NB4 (cell line): ENCODE measurements around the gene GPR68.
"Not testable (repeated sequence)": the region's sequence is repeated elsewhere in the genome, so short reads cannot be mapped to it uniquely, and the experiment has no call there.

Experiments
- DNase-seq: peaks from one replicate; pipeline ENCODE4 v3.0.0; 2010; ENCODE audit warnings: low read depth
- H3K4me3 ChIP-seq: one replicate; pipeline ENCODE4 v1.5.1; 2011; ENCODE audit warnings: mild to moderate bottlenecking, low read depth, low read length, moderate library complexity
- CTCF ChIP-seq: IDR thresholded peaks from one replicate; pipeline ENCODE4 v1.5.1; 2012; ENCODE audit warnings: low read depth, low read length
- MAX ChIP-seq: IDR thresholded peaks from 2 replicates; pipeline ENCODE4 v1.6.1; 2011; ENCODE audit warnings: low read depth, low read length
- MYC ChIP-seq: IDR thresholded peaks from 2 replicates; pipeline ENCODE4 v1.6.1; 2011; ENCODE audit warnings: low read depth, low read length
- POLR2A ChIP-seq: IDR thresholded peaks from 2 replicates; pipeline ENCODE4 v1.6.1; 2011; ENCODE audit warnings: mild to moderate bottlenecking; ENCODE audit not compliant: insufficient read length; ENCODE audit errors: extremely low read depth

Gene GPR68

GRCh38 chr14:91228112-91229004, 16.1 kb downstream of the GPR68 start:
- peak; percentile 29 for TF ChIP-seq POLR2A
- TF ChIP-seq CTCF = no peak
- peak; percentile 29 for TF ChIP-seq MYC
- peak; percentile 48 for TF ChIP-seq MAX
- peak overlapping the region; percentile 41 for H3K4me3 ChIP-seq
- peak; percentile 87 for DNase-seq

- DNase-seq = peak; percentile 66
- TF ChIP-seq MAX (peak; percentile 56), POLR2A (no peak), MYC (peak; percentile 52; the same call in 1 of the 2 replicates)
- H3K4me3 ChIP-seq = peak overlapping the region; percentile 10
These were observed 17.3 kb downstream of the GPR68 start for GRCh38 chr14:91227183-91227628.

- not testable (repeated sequence) for H3K4me3 ChIP-seq, DNase-seq
These were observed 18.1 kb downstream of the GPR68 start for GRCh38 chr14:91226360-91226759.

GRCh38 chr14:91225025-91225424, 19.5 kb downstream of the GPR68 start:
- no peak for DNase-seq
- TF ChIP-seq MYC (no peak), MAX (no peak), CTCF (no peak), POLR2A (no peak)

GRCh38 chr14:91223028-91223783, 21.3 kb downstream of the GPR68 start:
- DNase-seq = peak; percentile 64
- no peak for TF ChIP-seq CTCF
- no peak for TF ChIP-seq MAX
- no peak for TF ChIP-seq MYC
- no peak for TF ChIP-seq POLR2A
- no peak overlapping the region for H3K4me3 ChIP-seq

More at GRCh38 chr14:91225025-91225424, 19.5 kb downstream of the GPR68 start:
- H3K4me3 ChIP-seq = no peak overlapping the region

- TF ChIP-seq POLR2A (no peak), MYC (no peak), MAX (no peak), CTCF (no peak)
- H3K4me3 ChIP-seq = no peak overlapping the region
- no peak for DNase-seq
These were observed 23.2 kb downstream of the GPR68 start for GRCh38 chr14:91221270-91221669.
